Left kidney (tissue), 2 donors: ENCODE data around the gene RTL1. TPM values are rescaled to one million over a fixed set of nuclear protein-coding genes. Genes with fewer than 3 reads are reported as not detected.

ENCODE experiments used
- DNase-seq: peaks from one replicate; pipeline ENCODE4 v3.0.0-alpha.2; 2013
- polyA plus RNA-seq: library from polyadenylated mRNA; unstranded; fragments of 120-200 nt; gene quantifications from one replicate; pipeline ENCODE4 v1.2.1, GENCODE V29; 2013; ENCODE audit not compliant: insufficient read length

The RTL1 gene
- polyA plus RNA-seq, 1 donor: 0.10 TPM

- no peak for DNase-seq
Measured at GRCh38 chr14:100882026-100882967, 21.2 kb downstream of the RTL1 start.

GRCh38 chr14:100881211-100882025, 22.1 kb downstream of the RTL1 start:
- no peak for DNase-seq

GRCh38 chr14:100880271-100881101, 23.0 kb downstream of the RTL1 start:
- DNase-seq: no peak

DNA sequence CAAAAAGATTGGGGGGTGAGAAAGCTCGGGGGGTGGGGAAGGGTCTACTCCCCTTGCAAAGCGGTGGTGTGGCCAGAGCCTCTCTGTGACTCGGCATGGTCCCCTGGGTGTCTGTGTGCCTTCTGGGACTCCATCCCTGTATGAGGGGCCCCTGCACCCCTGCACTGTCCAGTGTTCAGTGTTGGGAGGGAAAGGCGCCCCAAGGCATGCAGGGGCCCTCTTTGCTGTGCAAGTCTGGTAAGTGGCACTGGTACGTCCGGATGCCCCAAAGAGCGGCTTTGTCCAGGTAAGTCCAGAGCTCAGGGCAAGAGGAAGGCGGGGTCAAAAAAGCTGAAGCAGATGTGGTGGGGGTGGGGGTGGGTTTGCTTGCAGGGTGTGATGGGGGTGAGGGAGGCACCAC, 23.7 kb downstream of the RTL1 start:
- DNase-seq: no peak

DNA sequence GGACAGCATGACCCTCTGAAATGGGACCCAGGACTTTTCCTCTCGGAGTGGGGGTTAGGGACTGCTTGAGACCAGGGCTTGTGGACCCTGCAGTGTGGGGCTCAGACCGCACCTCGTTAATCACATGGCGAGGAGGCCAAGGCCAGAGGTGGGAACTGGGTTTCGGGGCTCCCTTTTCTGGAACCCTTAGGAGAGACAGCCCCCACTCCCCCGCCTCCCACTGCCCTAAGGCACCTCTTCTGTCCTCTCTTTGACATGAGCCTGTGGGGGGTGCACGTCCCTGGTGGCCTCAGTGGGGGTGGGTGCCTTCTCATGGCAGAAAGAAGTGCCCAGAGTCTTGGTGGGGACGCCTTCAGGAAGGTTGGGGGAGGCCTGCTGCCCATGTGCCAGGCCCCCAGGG, 24.3 kb downstream of the RTL1 start:
- no peak for DNase-seq

- no peak for DNase-seq
Measured at GRCh38 chr14:100878271-100879146, 25.0 kb downstream of the RTL1 start.

DNA sequence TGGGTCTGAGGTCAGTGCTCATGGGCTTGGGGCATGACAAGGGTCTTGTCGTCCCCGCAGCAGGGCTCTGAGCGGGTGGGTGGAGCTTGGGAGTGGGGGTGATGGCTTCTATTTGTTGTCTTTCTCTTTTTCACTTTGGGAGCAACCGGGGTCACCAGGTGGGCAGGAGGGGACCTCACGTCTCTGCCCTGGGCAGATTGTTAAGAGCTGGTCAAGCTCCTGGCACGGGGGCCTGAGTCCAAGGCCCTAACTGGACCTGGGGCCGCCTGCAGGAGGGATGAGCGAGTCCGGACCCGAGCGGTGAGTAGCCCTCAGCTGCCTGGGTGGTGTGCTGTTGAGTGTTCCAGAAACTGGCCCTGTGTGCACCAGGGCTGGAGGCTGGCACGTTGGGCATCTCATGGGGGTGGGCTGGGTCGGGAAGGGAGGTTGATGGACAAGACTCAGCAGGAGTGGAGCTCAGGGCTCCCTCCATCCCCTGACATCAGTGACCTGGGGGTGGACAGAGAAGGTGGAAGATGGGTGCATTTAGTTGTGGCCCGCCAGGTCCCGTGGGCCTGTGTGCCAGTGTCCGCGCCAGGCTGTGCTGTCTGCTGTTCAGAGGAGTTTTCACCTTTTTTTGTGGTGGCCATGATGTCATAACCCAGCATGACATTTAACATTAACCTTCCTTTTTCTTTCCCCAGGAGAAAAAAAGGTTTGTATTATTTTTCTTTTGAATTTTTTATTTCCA, 27.5 kb downstream of the RTL1 start:
- no peak for DNase-seq

GRCh38 chr14:100875126-100875525, 28.4 kb downstream of the RTL1 start:
- no peak for DNase-seq

DNA sequence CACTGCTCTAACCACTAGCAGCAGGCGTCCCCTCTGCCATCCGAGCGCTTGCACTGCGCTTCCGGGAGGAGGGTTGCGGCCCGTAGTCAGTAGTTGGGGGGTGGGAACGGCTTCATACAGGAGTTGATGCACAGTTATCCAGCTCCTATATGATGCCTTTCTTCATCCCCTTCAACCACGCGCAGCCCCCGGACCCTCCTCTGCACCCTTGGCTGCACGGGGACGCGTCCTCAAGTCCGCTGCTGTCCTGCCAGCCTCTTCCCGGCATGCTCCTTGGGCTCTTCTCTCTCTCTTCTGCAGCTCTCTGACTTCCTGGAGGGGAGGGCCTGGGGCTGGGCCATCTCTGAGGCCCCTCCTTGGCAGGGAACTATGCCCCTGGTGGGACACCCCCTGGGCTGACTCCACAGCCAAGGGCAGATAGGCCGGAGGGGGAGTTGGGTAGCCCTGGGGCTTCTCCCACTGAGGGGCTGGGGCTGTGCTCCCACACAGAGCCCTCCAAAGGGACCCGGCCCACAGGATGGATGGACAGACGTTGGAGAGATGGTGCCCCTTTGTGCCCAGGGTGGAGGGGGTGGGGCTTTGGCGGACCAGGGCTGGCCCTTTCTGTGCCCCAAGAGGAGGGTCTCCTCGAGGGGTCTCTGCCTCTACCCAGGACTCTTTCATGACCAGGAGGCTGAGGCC, 29.0 kb downstream of the RTL1 start:
- no peak for DNase-seq

DNA sequence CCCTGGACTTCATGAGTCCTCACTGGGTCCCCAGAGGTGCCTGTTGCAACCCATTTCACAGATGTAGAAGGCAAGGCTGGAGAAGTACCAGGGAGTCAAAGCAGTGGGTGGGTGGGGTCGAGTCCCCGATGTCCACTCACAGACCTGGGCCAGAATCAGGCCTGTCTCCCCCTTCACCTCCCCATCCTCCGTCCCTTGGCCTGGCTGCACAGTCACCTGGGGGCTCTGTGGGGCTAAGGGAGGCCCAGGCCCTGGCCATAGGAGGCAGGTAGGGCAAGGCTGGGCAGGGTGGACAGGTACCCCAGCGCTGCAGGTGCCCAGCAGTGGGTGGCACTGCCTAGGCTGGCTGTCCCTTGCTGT, 29.5 kb downstream of the RTL1 start:
- DNase-seq: no peak

- no peak for DNase-seq
Measured at GRCh38 chr14:100873096-100873482, 30.4 kb downstream of the RTL1 start.

- DNase-seq: no peak
Measured at GRCh38 chr14:100872259-100873095, 31.0 kb downstream of the RTL1 start.

- no peak for DNase-seq
Measured at GRCh38 chr14:100871234-100872186, 32.0 kb downstream of the RTL1 start.

DNA sequence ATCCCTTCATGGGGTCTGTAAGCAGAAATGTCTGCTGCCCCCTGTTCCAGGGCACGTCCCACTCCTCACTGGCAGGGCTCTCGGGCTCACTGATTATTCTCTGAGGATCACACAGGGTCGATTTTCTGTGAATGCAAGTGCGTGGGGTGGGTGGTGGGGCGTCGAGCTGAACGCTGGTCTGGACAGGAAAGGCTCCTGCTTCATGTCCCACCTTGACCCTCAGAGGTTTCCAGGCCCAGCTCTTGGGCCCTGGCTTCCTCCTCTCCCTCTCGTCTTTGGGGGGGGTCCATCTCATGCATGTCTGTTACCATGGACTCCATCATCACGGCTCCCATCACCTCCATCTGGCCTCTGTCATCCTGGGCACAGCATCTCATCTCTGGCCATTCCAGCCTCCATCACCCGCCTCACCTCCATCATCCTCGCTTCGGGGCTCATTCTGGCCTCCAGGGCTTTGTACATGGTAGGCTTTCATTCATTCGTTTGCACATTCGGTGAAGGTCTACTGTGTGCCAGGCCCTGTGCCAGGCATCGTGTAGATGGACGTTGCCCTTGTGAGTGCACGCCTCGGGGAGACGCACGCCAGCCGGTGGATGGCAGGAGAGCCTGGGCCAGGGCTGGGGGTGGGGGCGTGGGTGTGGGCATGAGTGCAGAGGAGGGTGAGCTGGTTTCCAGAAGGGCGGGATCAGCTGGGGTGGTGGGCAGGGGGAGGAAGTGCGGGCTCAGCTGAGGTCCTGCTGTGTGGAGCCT, 34.7 kb downstream of the RTL1 start:
- DNase-seq: no peak

DNA sequence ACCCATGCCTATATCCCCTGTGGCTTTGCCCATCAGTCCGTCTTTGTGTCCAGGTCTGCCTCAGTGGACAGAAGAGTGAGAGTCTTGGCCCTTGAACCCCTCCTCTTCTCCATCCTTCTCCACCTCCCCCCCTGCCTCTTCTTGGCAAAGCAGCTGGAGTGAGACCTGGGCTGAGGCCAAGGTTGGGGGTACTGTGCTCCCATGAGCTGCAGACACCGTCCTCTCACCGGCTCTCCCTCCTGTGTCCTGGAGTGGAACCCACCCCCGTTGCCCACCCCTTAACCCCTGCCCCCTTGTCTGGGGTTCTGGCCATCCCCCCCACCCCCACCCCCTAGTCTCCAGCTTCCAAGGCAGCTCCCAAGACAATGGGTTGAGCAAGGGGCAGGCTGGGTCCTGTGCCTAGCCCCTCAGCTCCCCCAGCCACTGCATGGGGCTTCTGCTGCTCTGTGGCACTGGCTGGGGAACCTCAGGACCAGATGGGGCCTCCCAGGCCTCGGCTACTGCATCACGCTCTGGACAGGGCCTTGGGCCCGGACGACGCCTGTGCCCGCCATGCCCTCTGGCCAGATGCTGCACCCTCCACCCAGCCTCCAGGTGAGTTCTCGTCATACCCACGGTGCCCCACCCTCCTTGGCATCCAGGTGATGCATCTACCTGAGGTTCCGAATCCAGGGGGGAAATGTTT, 35.7 kb downstream of the RTL1 start:
- no peak for DNase-seq
